Measurements from ENCODE around the gene ITGA5. TPM values are rescaled to one million over a fixed set of nuclear protein-coding genes. Genes with fewer than 3 reads are reported as not detected.

Gene ITGA5
- total RNA-seq, 1 donor: 192 TPM

- DNase-seq (ENCODE audit: low read depth in 2 of 3, low spot score in 2 of 3): peak in 2 of 3 donors; percentile 66 to 79
These were observed 28.2 kb downstream of the ITGA5 start for GRCh38 chr12:54390668-54391551.

- DNase-seq (ENCODE audit: low read depth in 2 of 3, low spot score in 2 of 3): peak in 1 of 3 donors; percentile 36
These were observed 28.8 kb downstream of the ITGA5 start for GRCh38 chr12:54390176-54390667.

GRCh38 chr12:54389607-54390175 is 29.4 kb downstream of the ITGA5 start:
- no peak for DNase-seq (ENCODE audit: low read depth in 2 of 3, low spot score in 2 of 3)

- no peak for DNase-seq (ENCODE audit: low read depth in 2 of 3, low spot score in 2 of 3)
These were observed 29.9 kb downstream of the ITGA5 start for GRCh38 chr12:54389134-54389508.

GRCh38 chr12:54388237-54389133 is 30.6 kb downstream of the ITGA5 start:
- DNase-seq (ENCODE audit: low read depth in 2 of 3, low spot score in 2 of 3): no peak

- DNase-seq (ENCODE audit: low read depth in 2 of 3, low spot score in 2 of 3): no peak
These were observed 32.0 kb downstream of the ITGA5 start for GRCh38 chr12:54387114-54387467.

GRCh38 chr12:54386403-54387113 is 32.5 kb downstream of the ITGA5 start:
- no peak for DNase-seq (ENCODE audit: low read depth in 2 of 3, low spot score in 2 of 3)

- DNase-seq (ENCODE audit: low read depth in 2 of 3, low spot score in 2 of 3): no peak
These were observed 33.7 kb downstream of the ITGA5 start for GRCh38 chr12:54385251-54385914.

- peak in 1 of 3 donors; percentile 63 for DNase-seq (ENCODE audit: low read depth in 2 of 3, low spot score in 2 of 3)
These were observed 34.5 kb downstream of the ITGA5 start, which contains the start of gene ZNF385A for GRCh38 chr12:54384591-54385041. Gene ZNF385A (minus strand): TSS chr12:54384733. CDS start chr12:54384514, 219 bp downstream.

GRCh38 chr12:54383041-54383609 is 35.9 kb downstream of the ITGA5 start:
- DNase-seq (ENCODE audit: low read depth in 2 of 3, low spot score in 2 of 3): peak in 2 of 3 donors; percentile 55 to 60

- no peak for DNase-seq (ENCODE audit: low read depth in 2 of 3, low spot score in 2 of 3)
These were observed 37.9 kb downstream of the ITGA5 start for GRCh38 chr12:54381136-54381535.

- DNase-seq (ENCODE audit: low read depth in 2 of 3, low spot score in 2 of 3): peak; percentile 67 to 93 (median 81)
These were observed 39.5 kb downstream of the ITGA5 start for GRCh38 chr12:54379398-54380201.

- DNase-seq (ENCODE audit: low read depth in 2 of 3, low spot score in 2 of 3): no peak
These were observed 40.2 kb downstream of the ITGA5 start for GRCh38 chr12:54378796-54379397.

- DNase-seq (ENCODE audit: low read depth in 2 of 3, low spot score in 2 of 3): no peak
These were observed 41.1 kb downstream of the ITGA5 start for GRCh38 chr12:54377797-54378515.

GRCh38 chr12:54377007-54377406 is 42.1 kb downstream of the ITGA5 start:
- no peak for DNase-seq (ENCODE audit: low read depth in 2 of 3, low spot score in 2 of 3)

GRCh38 chr12:54376596-54376995 is 42.5 kb downstream of the ITGA5 start:
- no peak for DNase-seq (ENCODE audit: low read depth in 2 of 3, low spot score in 2 of 3)

- DNase-seq (ENCODE audit: low read depth in 2 of 3, low spot score in 2 of 3): no peak
These were observed 43.8 kb downstream of the ITGA5 start for GRCh38 chr12:54375259-54375579.

Data from hematopoietic multipotent progenitor cell (in vitro differentiated cells).